Upper lobe of left lung (tissue), 6 donors: ENCODE results near the gene BABAM2. TPM values are rescaled to one million over a fixed set of nuclear protein-coding genes. Genes with fewer than 3 reads are reported as not detected.

Experiments
- ATAC-seq, 2 donors: fragments of 200-7000 bp; cut with Tn5 transposase; one replicate each; pipeline ENCODE4 v1.9.1; 2022; ENCODE audit warnings: mild to moderate bottlenecking in 2 of 2, moderate library complexity in 2 of 2; ENCODE audit not compliant: low FRiP score in 2 of 2
- DNase-seq, 2 donors: peaks; one replicate each; pipeline ENCODE4 v3.0.0-alpha.2; 2019 to 2020
- H3K27ac ChIP-seq, 4 donors: fragments of 200-600 bp; sonication (generic); one replicate each; pipeline ENCODE4 v1.5.1; 2016 to 2019
- H3K27me3 ChIP-seq, 4 donors: fragments of 200-600 bp; sonication (generic); one replicate each; pipeline ENCODE4 v1.5.1; 2017 to 2019
- H3K36me3 ChIP-seq, 4 donors: fragments of 200-600 bp; sonication (generic); one replicate each; pipeline ENCODE4 v1.5.1; 2016 to 2019
- H3K4me1 ChIP-seq, 4 donors: fragments of 200-600 bp; sonication (generic); one replicate each; pipeline ENCODE4 v1.5.1; 2018 to 2019
- H3K4me3 ChIP-seq, 4 donors: fragments of 200-600 bp; sonication (generic); one replicate each; pipeline ENCODE4 v1.5.1; 2017 to 2019; ENCODE audit warnings: mild to moderate bottlenecking in 2 of 4, moderate library complexity in 1 of 4
- H3K9me3 ChIP-seq, 4 donors: fragments of 200-600 bp; sonication (generic); one replicate each; pipeline ENCODE4 v1.5.1; 2018 to 2019
- EP300 ChIP-seq, 4 donors: sonication (generic); formaldehyde crosslinking; IDR thresholded peaks; one replicate each; pipeline ENCODE4 v1.5.1; 2017; ENCODE audit warnings: antibody characterized with exemption in 4 of 4, control low read depth in 2 of 4
- POLR2A ChIP-seq, 4 donors: fragments of 450-650 bp; IDR thresholded peaks; one replicate each; pipeline ENCODE4 v1.5.1; 2016 to 2017; ENCODE audit warnings: antibody characterized with exemption in 4 of 4, mild to moderate bottlenecking in 2 of 4
- POLR2AphosphoS5 ChIP-seq, 2 donors: sonication (generic); formaldehyde crosslinking; IDR thresholded peaks; one replicate each; pipeline ENCODE4 v1.5.1; 2017; ENCODE audit warnings: antibody characterized with exemption in 2 of 2
- WGBS, 2 donors: methylation state at CpG; one replicate each; pipeline ENCODE4 v1.1.5; 2017 to 2018; 5-methylcytosine and 5-hydroxymethylcytosine counted together
- total RNA-seq, 6 donors: library from RNA; depleted of rRNA in 4 of 6; stranded (reverse); fragments of >200 nt in 4 of 6; gene quantifications; one replicate each; pipeline versions ENCODE4 v1.1.0 to v1.2.1, GENCODE V29; 2016 to 2021
- TF ChIP-seq, protein P1 (sequence below), 6 experiments: fragments of 450-650 bp in 4 of 6; fragments of 200-600 bp in 2 of 6; sonication (generic) in 2 of 6; IDR thresholded peaks; one replicate each; pipeline ENCODE4 v1.5.1; 2016 to 2019; ENCODE audit warnings: antibody characterized with exemption in 6 of 6
- donor health status: DM: no; HTN: no; CAD: no; lungs with moderate emphysema.
- donor health status: DM: no; HTN: yes; CAD: no; lungs with severe emphysema.

BABAM2 gene
- total RNA-seq, 6 donors from 2014 or later = 23.0 to 44.0 (median 38.2) TPM

- peaks cover 10 to 12% (median 10%) of the 10 kb centered on the region in 4 donors for H3K4me1 ChIP-seq
- H3K9me3 ChIP-seq = no peaks in the 10 kb centered on the region
- WGBS, 2 donors = 30 to 32% methylated on average over 1 of the region's 1 CpG
- H3K4me3 ChIP-seq = no peak overlapping the region
- DNase-seq (no peak), ATAC-seq (no peak)
- peak overlapping the region in 1 of 4 donors; percentile 25 for H3K27ac ChIP-seq
- H3K27me3 ChIP-seq = no peaks in the 10 kb centered on the region
- no peak for TF ChIP-seq POLR2AphosphoS5 (IDR thresholded peaks at IDR 0.05)
- no peak for TF ChIP-seq POLR2A (IDR thresholded peaks at IDR 0.05)
- TF ChIP-seq, protein P1, sequence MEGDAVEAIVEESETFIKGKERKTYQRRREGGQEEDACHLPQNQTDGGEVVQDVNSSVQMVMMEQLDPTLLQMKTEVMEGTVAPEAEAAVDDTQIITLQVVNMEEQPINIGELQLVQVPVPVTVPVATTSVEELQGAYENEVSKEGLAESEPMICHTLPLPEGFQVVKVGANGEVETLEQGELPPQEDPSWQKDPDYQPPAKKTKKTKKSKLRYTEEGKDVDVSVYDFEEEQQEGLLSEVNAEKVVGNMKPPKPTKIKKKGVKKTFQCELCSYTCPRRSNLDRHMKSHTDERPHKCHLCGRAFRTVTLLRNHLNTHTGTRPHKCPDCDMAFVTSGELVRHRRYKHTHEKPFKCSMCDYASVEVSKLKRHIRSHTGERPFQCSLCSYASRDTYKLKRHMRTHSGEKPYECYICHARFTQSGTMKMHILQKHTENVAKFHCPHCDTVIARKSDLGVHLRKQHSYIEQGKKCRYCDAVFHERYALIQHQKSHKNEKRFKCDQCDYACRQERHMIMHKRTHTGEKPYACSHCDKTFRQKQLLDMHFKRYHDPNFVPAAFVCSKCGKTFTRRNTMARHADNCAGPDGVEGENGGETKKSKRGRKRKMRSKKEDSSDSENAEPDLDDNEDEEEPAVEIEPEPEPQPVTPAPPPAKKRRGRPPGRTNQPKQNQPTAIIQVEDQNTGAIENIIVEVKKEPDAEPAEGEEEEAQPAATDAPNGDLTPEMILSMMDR (IDR thresholded peaks at IDR 0.05) = no peak
- TF ChIP-seq EP300 (IDR thresholded peaks at IDR 0.05) = no peak
- no peaks in the 10 kb centered on the region for H3K36me3 ChIP-seq
Measured at GRCh38 chr2:28134857-28135256, 244.3 kb downstream of the BABAM2 start.

DNA sequence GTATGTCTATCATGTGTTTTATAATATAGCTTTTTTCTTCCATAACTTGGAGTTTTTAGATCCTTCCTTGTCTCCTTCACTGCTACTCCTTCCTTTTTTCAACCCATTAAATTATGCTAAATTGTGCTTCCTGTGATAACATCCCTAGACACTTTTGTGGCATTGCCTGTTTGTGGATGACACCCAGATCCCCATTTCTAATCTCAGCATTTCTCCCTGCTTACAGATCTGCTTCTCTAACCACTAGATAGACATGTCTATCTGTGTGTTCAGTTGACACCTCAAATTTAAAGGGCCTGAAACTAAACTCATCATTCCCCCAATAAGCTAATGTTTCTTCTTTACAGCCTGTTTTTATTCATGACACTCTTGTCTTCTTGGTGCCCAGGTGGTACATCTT is 244.8 kb downstream of the BABAM2 start:
- DNase-seq (no peak), ATAC-seq (no peak)
- Histone ChIP-seq H3K4me1 (peaks cover 10 to 12% (median 10%) of the 10 kb centered on the region in 4 donors), H3K27me3 (no peaks in the 10 kb centered on the region), H3K27ac (no peak overlapping the region), H3K4me3 (no peak overlapping the region), H3K9me3 (no peaks in the 10 kb centered on the region), H3K36me3 (no peaks in the 10 kb centered on the region)
- TF ChIP-seq POLR2A (IDR thresholded peaks at IDR 0.05) = no peak
- TF ChIP-seq, protein P1 (IDR thresholded peaks at IDR 0.05) = no peak
- TF ChIP-seq EP300 (IDR thresholded peaks at IDR 0.05) = no peak
- TF ChIP-seq POLR2AphosphoS5 (IDR thresholded peaks at IDR 0.05) = no peak

GRCh38 chr2:28135799-28136198 is 245.3 kb downstream of the BABAM2 start:
- WGBS, 2 donors = 83 to 98% methylated on average over 4 of the region's 4 CpGs
- peaks cover 10 to 12% (median 10%) of the 10 kb centered on the region in 4 donors for H3K4me1 ChIP-seq
- no peaks in the 10 kb centered on the region for H3K36me3 ChIP-seq
- H3K4me3 ChIP-seq = no peak overlapping the region
- no peaks in the 10 kb centered on the region for H3K9me3 ChIP-seq
- no peak overlapping the region for H3K27ac ChIP-seq
- ATAC-seq (no peak), DNase-seq (no peak)
- TF ChIP-seq POLR2AphosphoS5 (IDR thresholded peaks at IDR 0.05) (no peak), EP300 (IDR thresholded peaks at IDR 0.05) (no peak), POLR2A (IDR thresholded peaks at IDR 0.05) (no peak)
- TF ChIP-seq, protein P1 (IDR thresholded peaks at IDR 0.05) = no peak
- H3K27me3 ChIP-seq = no peaks in the 10 kb centered on the region

GRCh38 chr2:28136556-28136955 is 246.0 kb downstream of the BABAM2 start:
- no peak overlapping the region for H3K27ac ChIP-seq
- WGBS, 2 donors = 94% methylated on average over 6 of the region's 6 CpGs
- DNase-seq (no peak), ATAC-seq (no peak)
- H3K4me1 ChIP-seq = peaks cover 10 to 12% (median 10%) of the 10 kb centered on the region in 4 donors
- TF ChIP-seq POLR2AphosphoS5 (IDR thresholded peaks at IDR 0.05) (no peak), EP300 (IDR thresholded peaks at IDR 0.05) (no peak), POLR2A (IDR thresholded peaks at IDR 0.05) (no peak)
- TF ChIP-seq, protein P1 (IDR thresholded peaks at IDR 0.05) = no peak
- H3K27me3 ChIP-seq = no peaks in the 10 kb centered on the region
- no peaks in the 10 kb centered on the region for H3K36me3 ChIP-seq
- H3K9me3 ChIP-seq = no peaks in the 10 kb centered on the region
- H3K4me3 ChIP-seq = no peak overlapping the region

GRCh38 chr2:28137221-28137620 is 246.7 kb downstream of the BABAM2 start:
- 40 to 50% methylated on average over 2 of the region's 2 CpGs for WGBS, 2 donors
- Histone ChIP-seq H3K4me3 (no peak overlapping the region), H3K4me1 (peaks cover 10 to 12% (median 10%) of the 10 kb centered on the region in 4 donors), H3K36me3 (no peaks in the 10 kb centered on the region), H3K9me3 (no peaks in the 10 kb centered on the region), H3K27ac (no peak overlapping the region), H3K27me3 (no peaks in the 10 kb centered on the region)
- TF ChIP-seq POLR2A (IDR thresholded peaks at IDR 0.05) (no peak), EP300 (IDR thresholded peaks at IDR 0.05) (no peak), POLR2AphosphoS5 (IDR thresholded peaks at IDR 0.05) (no peak)
- TF ChIP-seq, protein P1 (IDR thresholded peaks at IDR 0.05) = no peak
- peak in 1 of 2 donors; percentile 78 for ATAC-seq
- DNase-seq = peak in 1 of 2 donors; percentile 23
